GM23338 (cell line): ENCODE results near the gene CHRNA4. TPM values are rescaled to one million over a fixed set of nuclear protein-coding genes. Genes with fewer than 3 reads are reported as not detected.

Source experiments
- ATAC-seq: fragments of 200-7000 bp; cut with Tn5 transposase; 3 replicates; pipeline ENCODE4 v1.9.1; 2020
- DNase-seq: peaks from one replicate; pipeline ENCODE4 v3.0.0-alpha.2; 2015; ENCODE audit warnings: low spot score
- H2AFZ ChIP-seq: fragments of 200-600 bp; sonication (generic); 2 replicates; pipeline ENCODE4 v1.8.0; 2016; ENCODE audit warnings: antibody characterized with exemption, mild to moderate bottlenecking, moderate library complexity
- H3F3A ChIP-seq: fragments of 200-600 bp; sonication (generic); replicated peaks from 2 replicates; pipeline ENCODE4 v1.8.0; 2017; ENCODE audit warnings: antibody characterized with exemption, mixed run types, low read depth
- H3K27ac ChIP-seq: fragments of 200-600 bp; sonication (generic); 2 replicates; pipeline ENCODE4 v1.6.1; 2016; ENCODE audit warnings: low read depth
- H3K27me3 ChIP-seq: fragments of 200-600 bp; sonication (generic); 2 replicates; pipeline ENCODE4 v1.8.0; 2016; ENCODE audit warnings: mild to moderate bottlenecking, mixed run types, moderate library complexity; ENCODE audit not compliant: insufficient read depth
- H3K36me3 ChIP-seq: fragments of 200-600 bp; sonication (generic); 2 replicates; pipeline ENCODE4 v1.8.0; 2016; ENCODE audit warnings: mild to moderate bottlenecking; ENCODE audit not compliant: insufficient read depth
- H3K4me1 ChIP-seq: fragments of 200-600 bp; sonication (generic); 2 replicates; pipeline ENCODE4 v1.8.0; 2016; ENCODE audit warnings: mild to moderate bottlenecking, moderate library complexity; ENCODE audit not compliant: insufficient read depth
- H3K4me2 ChIP-seq: fragments of 200-600 bp; sonication (generic); 2 replicates; pipeline ENCODE4 v1.7.1; 2017; ENCODE audit warnings: mixed run types
- H3K4me3 ChIP-seq: fragments of 200-600 bp; sonication (generic); 2 replicates; pipeline ENCODE4 v1.6.1; 2016; ENCODE audit warnings: mixed run types
- H3K79me2 ChIP-seq: fragments of 200-600 bp; sonication (generic); replicated peaks from 2 replicates; pipeline ENCODE4 v1.8.0; 2017; ENCODE audit warnings: mild to moderate bottlenecking; ENCODE audit not compliant: insufficient read depth
- H3K9me2 ChIP-seq: fragments of 200-600 bp; sonication (generic); 2 replicates; pipeline ENCODE4 v1.8.0; 2017; ENCODE audit not compliant: insufficient read depth
- H4K20me1 ChIP-seq: fragments of 200-600 bp; sonication (generic); replicated peaks from 2 replicates; pipeline ENCODE4 v1.8.0; 2017; ENCODE audit warnings: mild to moderate bottlenecking; ENCODE audit not compliant: insufficient read depth
- H3K27ac Mint-ChIP-seq: 2 replicates; pipeline ENCODE4 v1.8.0; 2020; ENCODE audit warnings: inconsistent platforms, mild to moderate bottlenecking, moderate library complexity, mixed read lengths
- H3K27me3 Mint-ChIP-seq: 3 replicates; pipeline ENCODE4 v1.8.0; 2022; ENCODE audit warnings: low read depth, mild to moderate bottlenecking, moderate library complexity, mixed read lengths, inconsistent platforms; ENCODE audit not compliant: insufficient read depth, poor library complexity
- H3K36me3 Mint-ChIP-seq: 3 replicates; pipeline ENCODE4 v1.8.0; 2021; ENCODE audit warnings: low read depth, mild to moderate bottlenecking, inconsistent platforms, moderate library complexity, mixed read lengths
- H3K4me1 Mint-ChIP-seq: 3 replicates; pipeline ENCODE4 v1.8.0; 2020; ENCODE audit warnings: mild to moderate bottlenecking, inconsistent platforms, mixed read lengths
- H3K4me3 Mint-ChIP-seq: 3 replicates; pipeline ENCODE4 v1.8.0; 2021; ENCODE audit warnings: moderate library complexity, mild to moderate bottlenecking, inconsistent platforms, mixed read lengths
- H3K9me3 Mint-ChIP-seq: 3 replicates; pipeline ENCODE4 v1.8.0; 2020; ENCODE audit warnings: moderate library complexity, mild to moderate bottlenecking, inconsistent platforms, mixed read lengths
- CREB1 ChIP-seq: fragments of 250-450 bp; sonication (Bioruptor Pico); IDR thresholded peaks from 2 replicates; pipeline ENCODE4 v1.5.0; 2020; ENCODE audit warnings: low read depth, mild to moderate bottlenecking, moderate library complexity
- EZH2phosphoT487 ChIP-seq: fragments of 200-600 bp; sonication (generic); IDR thresholded peaks from one replicate; pipeline ENCODE4 v1.8.1; 2018; ENCODE audit warnings: antibody characterized with exemption; ENCODE audit not compliant: unreplicated experiment
- NANOG ChIP-seq: IDR thresholded peaks from 2 replicates; pipeline ENCODE4 v1.6.1; 2016; ENCODE audit warnings: antibody characterized with exemption, borderline replicate concordance
- POLR2AphosphoS5 ChIP-seq: IDR thresholded peaks from 2 replicates; pipeline ENCODE4 v1.6.1; 2016; ENCODE audit warnings: antibody characterized with exemption, low read depth
- STAT1 ChIP-seq: IDR thresholded peaks from one replicate; pipeline ENCODE4 v1.6.1; 2016; ENCODE audit warnings: antibody characterized with exemption; ENCODE audit not compliant: unreplicated experiment
- ZNF331 ChIP-seq: fragments of 250-450 bp; sonication (Bioruptor Pico); IDR thresholded peaks from 2 replicates; pipeline ENCODE4 v1.5.0; 2020; ENCODE audit warnings: low read depth, mild to moderate bottlenecking, moderate library complexity
- polyA plus RNA-seq: library from polyadenylated mRNA; unstranded; fragments of >200 nt; fragmentation: Nextera tagmentation; extraction: Ambion mirVana; gene quantifications from 2 replicates; pipeline ENCODE4 v1.2.1, GENCODE V29; 2016
- total RNA-seq: library from RNA; depleted of rRNA; stranded (reverse); fragments of >200 nt; shearing (Covaris generic); gene quantifications from 2 replicates; pipeline ENCODE4 v1.2.3, GENCODE V29; 2014
- TF ChIP-seq, protein P1 (sequence below): IDR thresholded peaks from one replicate; pipeline ENCODE4 v1.6.1; 2018; ENCODE audit warnings: antibody characterized with exemption; ENCODE audit not compliant: unreplicated experiment
- TF ChIP-seq, protein P2 (sequence below): fragments of 250-450 bp; sonication (Bioruptor Pico); IDR thresholded peaks from 2 replicates; pipeline ENCODE4 v1.5.0; 2020; ENCODE audit warnings: mild to moderate bottlenecking, moderate library complexity
- TF ChIP-seq, protein P3 (sequence below): IDR thresholded peaks from 2 replicates; pipeline ENCODE4 v1.6.1; 2016; ENCODE audit warnings: antibody characterized with exemption

CHRNA4 gene
- total and polyA plus RNA-seq, 2 experiments from 2014 or later: 2.7 to 3.9 TPM

DNA sequence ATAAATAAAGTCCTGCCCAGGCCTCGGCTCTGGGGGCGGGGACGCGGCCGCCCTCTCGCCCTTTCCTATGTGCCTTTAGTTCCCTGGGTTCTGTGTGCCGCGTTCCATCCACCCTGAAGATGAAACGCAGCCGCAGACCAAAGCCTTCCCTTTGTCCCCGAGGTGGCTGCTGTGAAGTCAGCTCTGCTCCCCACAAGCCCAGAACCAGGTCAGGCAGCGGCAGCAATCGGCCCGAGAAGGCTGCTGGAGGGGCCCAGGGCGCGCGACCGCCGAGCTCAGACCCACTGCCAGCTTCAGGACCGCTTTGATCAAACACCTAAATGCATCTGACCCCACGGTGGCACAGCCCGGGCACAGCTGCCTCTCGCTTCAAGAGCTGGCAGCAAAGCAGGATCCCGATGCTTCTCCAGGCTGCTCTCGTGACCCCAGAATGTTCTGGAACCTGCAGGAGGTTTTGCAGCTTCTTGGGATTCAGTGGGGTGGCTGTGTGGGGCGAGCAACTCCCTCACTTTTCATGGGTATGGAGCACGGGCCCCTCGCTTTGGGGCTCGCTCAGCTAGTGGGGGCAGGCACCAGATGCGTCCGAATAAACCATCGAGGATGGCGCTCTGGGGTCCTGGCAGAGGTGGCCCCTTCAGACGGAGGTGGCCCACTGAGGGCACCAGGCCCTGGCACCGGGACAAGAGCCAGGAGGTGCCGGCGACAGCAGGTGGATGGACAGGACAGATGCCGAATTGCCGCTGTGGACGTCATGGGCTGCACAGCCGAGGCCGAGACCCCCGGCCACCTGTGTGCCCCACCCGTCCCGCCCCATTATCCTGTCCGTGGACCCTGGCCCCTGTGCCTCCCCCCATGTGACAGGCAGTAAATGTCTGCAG lies 13.0 kb downstream of the CHRNA4 start:
- DNase-seq: no peak
- Histone ChIP-seq H3K79me2 (no peaks in the 10 kb centered on the region), H3K9me2 (no peaks in the 10 kb centered on the region), H3F3A (0 out of 2 replicates have a peak, but pooled peaks cover 4% of the 10 kb centered on the region), H3K4me1 (no peaks in the 10 kb centered on the region; the same call in 1 of the 2 replicates), H3K27ac (no peak overlapping the region), H4K20me1 (no peaks in the 10 kb centered on the region), H3K36me3 (no peaks in the 10 kb centered on the region), H3K4me3 (no peak overlapping the region), H2AFZ (no peak overlapping the region), H3K4me2 (no peak overlapping the region), H3K27me3 (no peaks in the 10 kb centered on the region)
- no peak for ATAC-seq
- no peak overlapping the region for H3K27ac Mint-ChIP-seq
- H3K4me3 Mint-ChIP-seq: no peak overlapping the region
- peaks cover 19% of the 10 kb centered on the region for H3K27me3 Mint-ChIP-seq
- peaks cover 12% of the 10 kb centered on the region for H3K9me3 Mint-ChIP-seq
- TF ChIP-seq, protein P1, sequence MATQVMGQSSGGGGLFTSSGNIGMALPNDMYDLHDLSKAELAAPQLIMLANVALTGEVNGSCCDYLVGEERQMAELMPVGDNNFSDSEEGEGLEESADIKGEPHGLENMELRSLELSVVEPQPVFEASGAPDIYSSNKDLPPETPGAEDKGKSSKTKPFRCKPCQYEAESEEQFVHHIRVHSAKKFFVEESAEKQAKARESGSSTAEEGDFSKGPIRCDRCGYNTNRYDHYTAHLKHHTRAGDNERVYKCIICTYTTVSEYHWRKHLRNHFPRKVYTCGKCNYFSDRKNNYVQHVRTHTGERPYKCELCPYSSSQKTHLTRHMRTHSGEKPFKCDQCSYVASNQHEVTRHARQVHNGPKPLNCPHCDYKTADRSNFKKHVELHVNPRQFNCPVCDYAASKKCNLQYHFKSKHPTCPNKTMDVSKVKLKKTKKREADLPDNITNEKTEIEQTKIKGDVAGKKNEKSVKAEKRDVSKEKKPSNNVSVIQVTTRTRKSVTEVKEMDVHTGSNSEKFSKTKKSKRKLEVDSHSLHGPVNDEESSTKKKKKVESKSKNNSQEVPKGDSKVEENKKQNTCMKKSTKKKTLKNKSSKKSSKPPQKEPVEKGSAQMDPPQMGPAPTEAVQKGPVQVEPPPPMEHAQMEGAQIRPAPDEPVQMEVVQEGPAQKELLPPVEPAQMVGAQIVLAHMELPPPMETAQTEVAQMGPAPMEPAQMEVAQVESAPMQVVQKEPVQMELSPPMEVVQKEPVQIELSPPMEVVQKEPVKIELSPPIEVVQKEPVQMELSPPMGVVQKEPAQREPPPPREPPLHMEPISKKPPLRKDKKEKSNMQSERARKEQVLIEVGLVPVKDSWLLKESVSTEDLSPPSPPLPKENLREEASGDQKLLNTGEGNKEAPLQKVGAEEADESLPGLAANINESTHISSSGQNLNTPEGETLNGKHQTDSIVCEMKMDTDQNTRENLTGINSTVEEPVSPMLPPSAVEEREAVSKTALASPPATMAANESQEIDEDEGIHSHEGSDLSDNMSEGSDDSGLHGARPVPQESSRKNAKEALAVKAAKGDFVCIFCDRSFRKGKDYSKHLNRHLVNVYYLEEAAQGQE: no peak
- H3K36me3 Mint-ChIP-seq: peaks cover 4% of the 10 kb centered on the region
- peaks cover 6% of the 10 kb centered on the region; the same call in 2 of the 3 replicates for H3K4me1 Mint-ChIP-seq

DNA sequence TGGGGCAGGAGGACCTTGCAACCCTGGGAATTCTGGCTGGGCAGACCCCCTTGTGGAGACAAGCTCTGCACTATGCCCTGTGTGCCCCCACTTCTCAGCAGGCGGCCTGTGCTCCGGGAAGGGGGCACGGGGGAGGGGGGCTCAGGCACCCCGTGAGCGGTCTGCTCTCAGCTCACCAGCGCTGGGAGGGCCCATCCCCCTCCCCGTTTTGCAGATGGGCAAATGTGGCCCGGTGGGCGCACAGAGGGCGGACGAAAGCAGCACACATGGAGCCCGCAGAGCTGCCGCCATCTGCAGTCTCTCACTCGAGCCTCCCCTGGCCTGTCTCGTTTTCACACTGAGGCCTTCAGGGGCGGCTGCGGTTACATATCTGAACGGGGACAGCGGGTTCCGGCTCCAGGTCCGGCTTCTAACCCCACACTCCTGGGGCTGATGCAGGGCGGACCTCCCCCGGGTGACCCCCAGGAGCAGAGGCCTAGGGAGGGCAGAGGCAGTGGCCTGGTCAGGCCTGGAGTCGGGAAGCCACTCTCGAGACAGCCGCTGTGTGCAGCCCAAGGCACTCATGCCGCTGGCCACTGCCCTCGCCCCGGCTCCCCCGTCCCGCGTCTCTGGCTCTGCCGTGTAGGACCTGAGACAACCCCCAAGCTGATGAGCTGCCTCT lies 13.9 kb downstream of the CHRNA4 start:
- Mint-ChIP-seq H3K9me3 (peaks cover 12% of the 10 kb centered on the region), H3K4me3 (no peak overlapping the region), H3K27me3 (peaks cover 18% of the 10 kb centered on the region), H3K4me1 (peaks cover 4% of the 10 kb centered on the region; the same call in 2 of the 3 replicates), H3K36me3 (peaks cover 4% of the 10 kb centered on the region), H3K27ac (no peak overlapping the region)
- Histone ChIP-seq H3K9me2 (no peaks in the 10 kb centered on the region), H2AFZ (no peak overlapping the region), H3K4me3 (no peak overlapping the region), H3F3A (0 out of 2 replicates have a peak, but pooled peaks cover 4% of the 10 kb centered on the region), H3K4me1 (no peaks in the 10 kb centered on the region), H3K4me2 (no peak overlapping the region), H3K27me3 (no peaks in the 10 kb centered on the region), H4K20me1 (no peaks in the 10 kb centered on the region), H3K27ac (no peak overlapping the region), H3K79me2 (no peaks in the 10 kb centered on the region), H3K36me3 (no peaks in the 10 kb centered on the region)
- no peak for ATAC-seq
- DNase-seq: no peak
- TF ChIP-seq CREB1 (CRISPR knock-in tag) (no peak), EZH2phosphoT487 (no peak), NANOG (no peak), STAT1 (no peak), ZNF331 (CRISPR knock-in tag) (no peak), POLR2AphosphoS5 (no peak)
- TF ChIP-seq, protein P2, sequence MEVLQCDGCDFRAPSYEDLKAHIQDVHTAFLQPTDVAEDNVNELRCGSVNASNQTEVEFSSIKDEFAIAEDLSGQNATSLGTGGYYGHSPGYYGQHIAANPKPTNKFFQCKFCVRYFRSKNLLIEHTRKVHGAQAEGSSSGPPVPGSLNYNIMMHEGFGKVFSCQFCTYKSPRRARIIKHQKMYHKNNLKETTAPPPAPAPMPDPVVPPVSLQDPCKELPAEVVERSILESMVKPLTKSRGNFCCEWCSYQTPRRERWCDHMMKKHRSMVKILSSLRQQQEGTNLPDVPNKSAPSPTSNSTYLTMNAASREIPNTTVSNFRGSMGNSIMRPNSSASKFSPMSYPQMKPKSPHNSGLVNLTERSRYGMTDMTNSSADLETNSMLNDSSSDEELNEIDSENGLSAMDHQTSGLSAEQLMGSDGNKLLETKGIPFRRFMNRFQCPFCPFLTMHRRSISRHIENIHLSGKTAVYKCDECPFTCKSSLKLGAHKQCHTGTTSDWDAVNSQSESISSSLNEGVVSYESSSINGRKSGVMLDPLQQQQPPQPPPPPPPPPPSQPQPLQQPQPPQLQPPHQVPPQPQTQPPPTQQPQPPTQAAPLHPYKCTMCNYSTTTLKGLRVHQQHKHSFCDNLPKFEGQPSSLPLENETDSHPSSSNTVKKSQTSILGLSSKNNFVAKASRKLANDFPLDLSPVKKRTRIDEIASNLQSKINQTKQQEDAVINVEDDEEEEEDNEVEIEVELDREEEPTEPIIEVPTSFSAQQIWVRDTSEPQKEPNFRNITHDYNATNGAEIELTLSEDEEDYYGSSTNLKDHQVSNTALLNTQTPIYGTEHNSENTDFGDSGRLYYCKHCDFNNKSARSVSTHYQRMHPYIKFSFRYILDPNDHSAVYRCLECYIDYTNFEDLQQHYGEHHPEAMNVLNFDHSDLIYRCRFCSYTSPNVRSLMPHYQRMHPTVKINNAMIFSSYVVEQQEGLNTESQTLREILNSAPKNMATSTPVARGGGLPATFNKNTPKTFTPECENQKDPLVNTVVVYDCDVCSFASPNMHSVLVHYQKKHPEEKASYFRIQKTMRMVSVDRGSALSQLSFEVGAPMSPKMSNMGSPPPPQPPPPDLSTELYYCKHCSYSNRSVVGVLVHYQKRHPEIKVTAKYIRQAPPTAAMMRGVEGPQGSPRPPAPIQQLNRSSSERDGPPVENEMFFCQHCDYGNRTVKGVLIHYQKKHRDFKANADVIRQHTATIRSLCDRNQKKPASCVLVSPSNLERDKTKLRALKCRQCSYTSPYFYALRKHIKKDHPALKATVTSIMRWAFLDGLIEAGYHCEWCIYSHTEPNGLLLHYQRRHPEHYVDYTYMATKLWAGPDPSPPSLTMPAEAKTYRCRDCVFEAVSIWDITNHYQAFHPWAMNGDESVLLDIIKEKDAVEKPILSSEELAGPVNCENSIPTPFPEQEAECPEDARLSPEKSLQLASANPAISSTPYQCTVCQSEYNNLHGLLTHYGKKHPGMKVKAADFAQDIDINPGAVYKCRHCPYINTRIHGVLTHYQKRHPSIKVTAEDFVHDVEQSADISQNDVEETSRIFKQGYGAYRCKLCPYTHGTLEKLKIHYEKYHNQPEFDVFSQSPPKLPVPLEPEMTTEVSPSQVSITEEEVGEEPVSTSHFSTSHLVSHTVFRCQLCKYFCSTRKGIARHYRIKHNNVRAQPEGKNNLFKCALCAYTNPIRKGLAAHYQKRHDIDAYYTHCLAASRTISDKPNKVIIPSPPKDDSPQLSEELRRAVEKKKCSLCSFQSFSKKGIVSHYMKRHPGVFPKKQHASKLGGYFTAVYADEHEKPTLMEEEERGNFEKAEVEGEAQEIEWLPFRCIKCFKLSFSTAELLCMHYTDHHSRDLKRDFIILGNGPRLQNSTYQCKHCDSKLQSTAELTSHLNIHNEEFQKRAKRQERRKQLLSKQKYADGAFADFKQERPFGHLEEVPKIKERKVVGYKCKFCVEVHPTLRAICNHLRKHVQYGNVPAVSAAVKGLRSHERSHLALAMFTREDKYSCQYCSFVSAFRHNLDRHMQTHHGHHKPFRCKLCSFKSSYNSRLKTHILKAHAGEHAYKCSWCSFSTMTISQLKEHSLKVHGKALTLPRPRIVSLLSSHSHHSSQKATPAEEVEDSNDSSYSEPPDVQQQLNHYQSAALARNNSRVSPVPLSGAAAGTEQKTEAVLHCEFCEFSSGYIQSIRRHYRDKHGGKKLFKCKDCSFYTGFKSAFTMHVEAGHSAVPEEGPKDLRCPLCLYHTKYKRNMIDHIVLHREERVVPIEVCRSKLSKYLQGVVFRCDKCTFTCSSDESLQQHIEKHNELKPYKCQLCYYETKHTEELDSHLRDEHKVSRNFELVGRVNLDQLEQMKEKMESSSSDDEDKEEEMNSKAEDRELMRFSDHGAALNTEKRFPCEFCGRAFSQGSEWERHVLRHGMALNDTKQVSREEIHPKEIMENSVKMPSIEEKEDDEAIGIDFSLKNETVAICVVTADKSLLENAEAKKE: no peak
- TF ChIP-seq, protein P3, sequence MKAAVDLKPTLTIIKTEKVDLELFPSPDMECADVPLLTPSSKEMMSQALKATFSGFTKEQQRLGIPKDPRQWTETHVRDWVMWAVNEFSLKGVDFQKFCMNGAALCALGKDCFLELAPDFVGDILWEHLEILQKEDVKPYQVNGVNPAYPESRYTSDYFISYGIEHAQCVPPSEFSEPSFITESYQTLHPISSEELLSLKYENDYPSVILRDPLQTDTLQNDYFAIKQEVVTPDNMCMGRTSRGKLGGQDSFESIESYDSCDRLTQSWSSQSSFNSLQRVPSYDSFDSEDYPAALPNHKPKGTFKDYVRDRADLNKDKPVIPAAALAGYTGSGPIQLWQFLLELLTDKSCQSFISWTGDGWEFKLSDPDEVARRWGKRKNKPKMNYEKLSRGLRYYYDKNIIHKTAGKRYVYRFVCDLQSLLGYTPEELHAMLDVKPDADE: no peak
